ENCODE measurements around the gene CTNNA2. TPM values are rescaled to one million over a fixed set of nuclear protein-coding genes. Genes with fewer than 3 reads are reported as not detected.

The CTNNA2 gene
- total RNA-seq, 4 donors from 2014 or later, result 0.88 to 14.9 (median 2.3) TPM; not detected in 1

DNA sequence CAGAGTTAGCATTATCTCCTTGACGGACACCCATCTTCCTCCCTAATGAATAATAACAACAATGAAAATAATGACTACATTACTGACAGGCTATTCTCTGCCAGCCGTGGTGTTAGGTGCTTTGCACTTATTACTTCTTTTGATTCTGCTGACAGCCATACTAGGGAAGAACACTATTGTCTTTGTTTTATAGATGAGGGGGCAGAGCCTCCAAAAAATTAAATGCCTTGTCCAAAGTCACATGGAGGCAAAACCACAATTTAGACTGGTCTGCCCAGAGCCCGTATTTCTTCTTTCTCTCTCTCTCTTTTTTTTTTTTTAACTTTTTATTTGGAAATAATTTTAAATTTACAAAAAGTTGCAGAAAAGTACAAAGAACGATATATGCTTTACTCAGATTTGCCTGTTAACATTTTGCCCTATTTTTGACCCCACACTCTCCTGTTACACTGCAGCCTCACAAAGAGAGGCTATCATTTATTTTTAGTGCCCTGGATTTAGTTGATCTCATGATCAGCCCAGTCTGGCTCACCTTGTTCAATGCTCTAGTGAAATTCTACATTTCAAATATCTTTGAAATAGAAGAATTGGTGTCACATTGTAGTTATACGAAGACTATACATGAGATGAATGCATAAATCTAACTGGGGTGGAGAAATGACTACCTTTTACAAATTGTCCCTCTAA, 422.3 kb downstream of the CTNNA2 start:
- intact Hi-C loops (cut with DNase I; ENCODE audit: low total_unique reads), result no loop called here
- Histone ChIP-seq H3K9me3 (no peaks in the 10 kb centered on the region), H3K27ac (no peak overlapping the region), H3K36me3 (no peaks in the 10 kb centered on the region), H3K4me3 (no peak overlapping the region), H3K4me1 (no peaks in the 10 kb centered on the region), H3K27me3 (no peaks in the 10 kb centered on the region)
- no peak for TF ChIP-seq POLR2A (IDR thresholded peaks at IDR 0.05)
- TF ChIP-seq, protein P1, sequence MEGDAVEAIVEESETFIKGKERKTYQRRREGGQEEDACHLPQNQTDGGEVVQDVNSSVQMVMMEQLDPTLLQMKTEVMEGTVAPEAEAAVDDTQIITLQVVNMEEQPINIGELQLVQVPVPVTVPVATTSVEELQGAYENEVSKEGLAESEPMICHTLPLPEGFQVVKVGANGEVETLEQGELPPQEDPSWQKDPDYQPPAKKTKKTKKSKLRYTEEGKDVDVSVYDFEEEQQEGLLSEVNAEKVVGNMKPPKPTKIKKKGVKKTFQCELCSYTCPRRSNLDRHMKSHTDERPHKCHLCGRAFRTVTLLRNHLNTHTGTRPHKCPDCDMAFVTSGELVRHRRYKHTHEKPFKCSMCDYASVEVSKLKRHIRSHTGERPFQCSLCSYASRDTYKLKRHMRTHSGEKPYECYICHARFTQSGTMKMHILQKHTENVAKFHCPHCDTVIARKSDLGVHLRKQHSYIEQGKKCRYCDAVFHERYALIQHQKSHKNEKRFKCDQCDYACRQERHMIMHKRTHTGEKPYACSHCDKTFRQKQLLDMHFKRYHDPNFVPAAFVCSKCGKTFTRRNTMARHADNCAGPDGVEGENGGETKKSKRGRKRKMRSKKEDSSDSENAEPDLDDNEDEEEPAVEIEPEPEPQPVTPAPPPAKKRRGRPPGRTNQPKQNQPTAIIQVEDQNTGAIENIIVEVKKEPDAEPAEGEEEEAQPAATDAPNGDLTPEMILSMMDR (IDR thresholded peaks at IDR 0.05), result no peak
- no peak for DNase-seq

GRCh38 chr2:79935771-79936657, 423.2 kb downstream of the CTNNA2 start:
- no peak for TF ChIP-seq POLR2A (IDR thresholded peaks at IDR 0.05)
- TF ChIP-seq, protein P1 (IDR thresholded peaks at IDR 0.05), result peak in 3 of 4 experiments; percentile 19 to 43 (median 31)
- Histone ChIP-seq H3K4me3 (no peak overlapping the region), H3K4me1 (no peaks in the 10 kb centered on the region), H3K27ac (no peak overlapping the region), H3K27me3 (no peaks in the 10 kb centered on the region), H3K36me3 (no peaks in the 10 kb centered on the region), H3K9me3 (no peaks in the 10 kb centered on the region)
- intact Hi-C loops (cut with DNase I; ENCODE audit: low total_unique reads), result no loop called here
- no peak for DNase-seq

GRCh38 chr2:79936715-79937114, 423.9 kb downstream of the CTNNA2 start:
- Histone ChIP-seq H3K9me3 (no peaks in the 10 kb centered on the region), H3K36me3 (no peaks in the 10 kb centered on the region), H3K4me1 (no peaks in the 10 kb centered on the region), H3K27me3 (no peaks in the 10 kb centered on the region), H3K4me3 (no peak overlapping the region), H3K27ac (no peak overlapping the region)
- intact Hi-C loops (cut with DNase I; ENCODE audit: low total_unique reads), result no loop called here
- no peak for DNase-seq
- TF ChIP-seq, protein P1 (IDR thresholded peaks at IDR 0.05), result no peak
- TF ChIP-seq POLR2A (IDR thresholded peaks at IDR 0.05), result no peak

DNA sequence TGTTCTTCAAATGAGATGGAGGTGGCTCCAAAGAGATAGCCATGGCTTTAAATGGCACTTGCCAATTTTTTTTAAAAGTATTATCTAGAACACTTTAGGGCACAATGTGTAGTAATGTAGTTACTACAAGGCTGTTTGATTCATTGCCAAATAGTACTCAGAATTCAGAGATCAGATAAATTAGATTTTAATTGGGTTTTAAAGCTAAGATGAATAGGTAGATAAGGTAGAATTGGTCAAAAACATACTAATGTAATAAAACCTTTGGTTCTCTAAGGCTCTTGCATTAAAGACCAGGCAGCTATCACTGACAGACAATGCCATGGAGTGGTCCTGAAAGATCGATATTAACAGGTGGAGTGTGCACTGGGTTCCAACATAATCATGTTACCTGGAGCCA, 425.8 kb downstream of the CTNNA2 start:
- H3K4me1 ChIP-seq, result no peaks in the 10 kb centered on the region
- TF ChIP-seq POLR2A (IDR thresholded peaks at IDR 0.05), result no peak
- TF ChIP-seq, protein P1 (IDR thresholded peaks at IDR 0.05), result no peak
- no peak overlapping the region for H3K27ac ChIP-seq
- H3K9me3 ChIP-seq, result no peaks in the 10 kb centered on the region
- H3K36me3 ChIP-seq, result no peaks in the 10 kb centered on the region
- no peaks in the 10 kb centered on the region for H3K27me3 ChIP-seq
- DNase-seq, result no peak
- intact Hi-C loops (cut with DNase I; ENCODE audit: low total_unique reads), result no loop called here
- no peak overlapping the region for H3K4me3 ChIP-seq

- Histone ChIP-seq H3K4me1 (no peaks in the 10 kb centered on the region), H3K4me3 (no peak overlapping the region), H3K27ac (no peak overlapping the region), H3K27me3 (no peaks in the 10 kb centered on the region), H3K36me3 (no peaks in the 10 kb centered on the region), H3K9me3 (no peaks in the 10 kb centered on the region)
- TF ChIP-seq POLR2A (IDR thresholded peaks at IDR 0.05), result no peak
- TF ChIP-seq, protein P1 (IDR thresholded peaks at IDR 0.05), result no peak
- DNase-seq, result no peak
- intact Hi-C loops (cut with DNase I; ENCODE audit: low total_unique reads), result no loop called here
Observed at GRCh38 chr2:79940364-79940763, 427.5 kb downstream of the CTNNA2 start.

Data from uterus (tissue), 4 donors.